DMS153 treated with DMSO at 0.1 percent for 48 hours (cell line): ENCODE results near the gene IL22RA1.

Experiments
- DNase-seq: peaks from one replicate; lab custom pipeline; 2025; ENCODE audit not compliant: unreplicated experiment; lab: John Stamatoyannopoulos, UW

The IL22RA1 gene, protein sequence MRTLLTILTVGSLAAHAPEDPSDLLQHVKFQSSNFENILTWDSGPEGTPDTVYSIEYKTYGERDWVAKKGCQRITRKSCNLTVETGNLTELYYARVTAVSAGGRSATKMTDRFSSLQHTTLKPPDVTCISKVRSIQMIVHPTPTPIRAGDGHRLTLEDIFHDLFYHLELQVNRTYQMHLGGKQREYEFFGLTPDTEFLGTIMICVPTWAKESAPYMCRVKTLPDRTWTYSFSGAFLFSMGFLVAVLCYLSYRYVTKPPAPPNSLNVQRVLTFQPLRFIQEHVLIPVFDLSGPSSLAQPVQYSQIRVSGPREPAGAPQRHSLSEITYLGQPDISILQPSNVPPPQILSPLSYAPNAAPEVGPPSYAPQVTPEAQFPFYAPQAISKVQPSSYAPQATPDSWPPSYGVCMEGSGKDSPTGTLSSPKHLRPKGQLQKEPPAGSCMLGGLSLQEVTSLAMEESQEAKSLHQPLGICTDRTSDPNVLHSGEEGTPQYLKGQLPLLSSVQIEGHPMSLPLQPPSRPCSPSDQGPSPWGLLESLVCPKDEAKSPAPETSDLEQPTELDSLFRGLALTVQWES

DNA sequence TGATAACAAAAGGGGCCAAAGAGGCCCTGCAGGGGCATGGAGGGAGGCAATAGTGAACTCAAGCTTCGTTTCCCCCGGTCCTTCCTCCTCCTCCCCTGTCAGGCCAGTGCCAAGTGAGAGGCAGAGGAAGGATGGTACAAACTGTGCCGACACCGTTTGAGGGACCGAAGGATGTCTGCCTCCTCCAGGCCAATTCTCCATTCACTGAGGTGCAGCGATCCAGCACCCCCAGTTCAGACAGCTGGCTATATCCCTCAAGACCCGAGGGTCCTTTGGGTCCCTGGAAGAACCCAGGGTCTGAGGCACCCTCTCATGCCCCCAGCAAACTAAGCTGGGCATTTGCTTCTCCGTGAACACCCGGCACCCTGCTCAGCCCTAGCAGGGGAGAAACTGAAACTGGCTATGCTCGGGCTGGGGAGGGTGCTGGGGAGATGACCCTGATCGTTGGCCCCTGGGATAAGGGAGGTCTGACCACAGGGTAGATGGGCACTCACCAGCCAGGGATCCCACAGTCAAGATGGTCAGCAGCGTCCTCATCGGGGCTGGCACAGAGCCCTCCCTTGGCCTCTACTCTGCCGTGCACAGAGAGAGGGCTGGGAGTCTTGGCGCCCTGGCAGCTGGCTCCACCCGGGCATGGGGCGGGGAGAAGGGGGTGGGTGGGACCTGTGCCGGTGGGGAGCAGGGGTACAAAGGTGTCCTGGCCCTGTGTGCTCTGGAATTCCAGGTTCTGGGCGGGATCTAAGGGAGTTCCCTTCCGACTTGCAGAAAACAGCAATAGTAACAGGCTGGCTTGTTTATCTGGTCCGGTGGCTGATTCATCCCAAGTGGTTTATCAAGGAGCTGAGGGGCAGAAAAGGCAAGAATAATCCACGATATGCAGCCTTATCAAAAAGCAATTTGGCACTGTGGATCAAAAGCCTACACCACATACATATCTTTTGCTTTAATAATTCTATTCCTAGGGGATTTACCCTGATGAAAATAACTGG lies at the start of gene IL22RA1:
IL22RA1 (minus strand) TSS at position 595 of the 989 bp plus-strand sequence; CDS start at position 537, 58 bp downstream.
- no peak for DNase-seq

DNA sequence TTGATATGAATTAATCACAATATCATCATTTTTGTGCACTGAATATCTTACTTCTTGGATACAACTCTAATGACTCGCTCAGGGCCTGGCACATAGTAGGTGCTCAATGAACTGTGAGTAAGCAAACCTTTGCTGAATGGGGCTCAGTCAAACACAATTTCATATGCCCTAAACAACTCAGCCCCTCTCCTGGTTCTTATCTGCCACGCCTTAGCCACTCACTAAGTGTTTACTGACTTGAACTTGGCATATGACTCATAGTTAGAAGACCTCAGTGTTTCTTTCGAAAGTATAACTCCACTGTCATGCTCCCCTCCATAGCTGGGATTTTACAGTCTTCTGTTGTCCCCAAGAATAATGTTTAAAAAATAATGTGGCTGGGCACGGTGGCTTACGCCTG lies 48.9 kb upstream of the IL22RA1 start:
- no peak for DNase-seq

DNA sequence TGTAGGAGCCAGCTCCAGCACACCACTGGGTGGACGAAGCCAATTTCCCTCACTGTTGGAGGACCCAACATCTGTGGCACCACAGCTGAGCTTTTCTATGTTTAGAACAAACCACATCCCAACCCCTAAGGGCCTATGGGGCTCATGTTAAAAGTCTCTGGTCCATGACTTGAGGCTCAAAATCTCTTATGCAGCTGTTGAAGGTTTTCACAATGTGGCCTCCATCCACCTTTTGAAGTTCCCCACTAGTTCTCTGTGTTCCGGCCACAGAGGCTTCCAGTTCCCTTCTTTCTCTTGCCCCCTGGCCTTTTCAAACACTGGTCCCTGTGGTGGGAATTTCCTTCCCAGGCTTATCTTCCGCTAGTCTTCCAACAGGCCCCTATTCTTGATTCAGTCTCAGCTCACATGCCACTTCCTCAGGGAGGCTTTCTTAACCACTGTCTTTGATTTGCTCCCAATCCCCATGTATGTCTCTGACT lies 48.1 kb upstream of the IL22RA1 start:
- DNase-seq: no peak

DNA sequence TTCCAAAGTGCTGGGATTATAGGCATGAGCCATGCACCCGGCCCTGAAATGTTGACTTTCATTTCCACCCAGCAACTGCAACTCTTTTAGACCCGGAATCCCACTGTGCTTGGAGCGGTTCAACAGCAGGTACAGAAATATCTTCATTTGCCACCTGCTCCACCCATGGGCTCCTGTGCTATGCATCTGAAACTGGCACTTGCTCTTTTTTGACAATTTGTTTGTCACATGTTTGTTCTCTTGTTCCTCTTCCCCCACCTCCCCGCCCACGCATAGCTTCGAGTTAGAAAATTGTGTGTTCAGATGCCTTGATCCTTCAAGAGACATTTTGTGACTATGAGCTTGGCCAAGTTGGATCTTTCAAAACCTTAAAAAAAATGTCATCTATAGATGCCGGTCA lies 46.6 kb upstream of the IL22RA1 start:
- no peak for DNase-seq

DNA sequence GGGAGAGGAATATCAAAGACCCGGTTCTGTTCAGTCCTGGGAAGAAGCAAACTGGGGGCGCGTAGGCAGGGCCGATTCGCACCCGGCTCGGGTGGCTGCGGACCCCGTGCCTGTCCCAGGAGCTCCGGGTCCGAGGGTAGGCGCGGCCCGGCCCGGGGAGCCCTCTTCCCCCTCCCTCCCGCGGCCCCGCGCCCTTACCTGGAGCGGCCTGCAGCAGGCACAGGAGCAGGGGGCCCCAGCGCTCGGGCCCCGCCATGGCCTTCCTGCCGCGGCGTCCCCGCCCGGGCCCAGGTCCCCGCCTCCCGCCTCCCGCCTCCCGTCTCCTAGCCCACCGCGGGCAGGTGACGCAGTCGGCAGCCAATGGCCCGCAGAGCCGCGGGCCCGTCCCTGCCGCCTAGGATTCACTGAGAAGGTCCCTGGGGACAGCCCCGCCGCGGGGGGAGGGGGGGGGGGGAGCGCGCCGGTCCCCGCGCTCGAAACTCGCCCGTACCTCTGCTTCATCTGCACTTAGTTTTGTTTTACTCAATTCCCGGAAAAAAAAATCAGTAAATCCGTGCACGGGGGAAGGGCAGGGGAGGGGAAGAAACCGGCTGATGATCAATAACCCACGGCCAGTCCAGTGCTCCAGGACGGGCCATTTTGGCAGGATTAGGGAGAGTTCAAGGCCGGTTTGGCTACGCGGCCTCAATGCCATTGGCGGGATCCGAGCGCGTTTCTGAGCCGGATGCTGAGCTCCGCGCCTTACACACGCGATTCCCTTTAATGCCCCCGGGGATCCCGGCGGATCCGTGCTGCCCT lies 44.3 kb upstream of the IL22RA1 start, which contains the start of gene IFNLR1:
IFNLR1 (minus strand) TSS at position 297 of the 798 bp plus-strand sequence; CDS start at position 256, 41 bp downstream.
- DNase-seq: peak; percentile 69

DNA sequence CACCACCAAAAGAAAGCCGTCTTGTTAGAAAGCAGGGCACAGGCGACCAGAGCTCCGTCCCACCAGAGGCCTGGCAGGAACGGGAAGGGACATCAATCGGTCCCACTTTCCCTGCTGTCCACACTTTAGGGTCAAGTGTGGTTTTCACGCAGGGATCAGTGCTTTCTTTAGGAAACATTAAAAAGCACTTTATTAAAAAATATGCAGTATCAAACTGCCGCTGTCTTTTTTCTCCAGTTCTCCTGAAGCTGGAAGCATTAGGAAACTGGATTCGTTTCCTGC lies 43.7 kb upstream of the IL22RA1 start:
- DNase-seq: no peak

DNA sequence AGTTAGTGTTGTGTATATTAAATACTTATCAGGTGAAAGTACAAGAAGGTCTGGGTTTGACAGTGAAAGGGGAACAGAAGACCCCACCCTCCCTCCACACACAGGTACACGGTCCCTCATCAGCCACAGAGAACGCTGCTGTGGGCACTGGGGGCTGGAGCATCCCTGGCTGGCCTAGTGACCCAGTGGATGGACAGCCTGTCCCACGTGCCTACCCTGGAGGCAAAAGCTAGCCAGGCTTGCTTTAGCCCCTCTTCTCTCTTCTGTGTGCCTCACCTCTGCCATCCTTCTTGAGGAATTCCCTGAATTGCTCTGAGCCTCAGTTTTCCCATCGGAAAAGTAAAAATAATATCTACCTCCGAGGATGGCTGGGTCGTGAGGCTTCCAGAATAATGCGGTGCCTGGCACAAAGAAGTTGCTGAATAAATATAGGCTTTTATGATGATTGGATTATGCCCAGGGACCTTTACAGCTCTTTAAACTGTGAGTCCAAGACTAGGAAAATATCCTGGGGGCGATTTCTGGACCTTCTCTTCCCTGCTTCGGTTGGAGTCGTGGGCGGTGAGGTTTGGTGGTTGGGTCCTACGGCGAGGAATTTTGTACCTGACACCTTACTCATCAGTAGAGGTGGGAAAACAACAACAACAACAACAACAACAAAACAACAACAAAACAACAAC lies 43.2 kb upstream of the IL22RA1 start:
- DNase-seq: no peak

DNA sequence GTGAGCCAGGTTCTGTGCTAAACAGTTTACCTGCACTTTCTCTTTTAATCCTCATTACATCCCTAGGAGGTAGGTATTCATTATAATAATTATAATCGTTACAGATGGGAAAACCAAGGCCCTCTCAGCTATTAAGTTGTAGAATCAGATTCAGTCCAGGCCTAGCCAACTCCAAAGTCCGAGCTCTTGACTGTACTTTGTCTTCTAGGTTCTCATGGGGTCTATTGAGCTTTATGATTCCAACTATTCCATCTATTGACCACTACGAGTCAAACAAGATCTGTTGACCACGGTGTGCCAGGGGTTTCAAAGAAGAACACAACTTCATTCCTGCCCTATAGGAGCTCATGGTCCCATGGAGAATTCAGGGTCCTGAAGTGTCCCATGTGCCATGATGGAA lies 42.1 kb upstream of the IL22RA1 start:
- DNase-seq: no peak

DNA sequence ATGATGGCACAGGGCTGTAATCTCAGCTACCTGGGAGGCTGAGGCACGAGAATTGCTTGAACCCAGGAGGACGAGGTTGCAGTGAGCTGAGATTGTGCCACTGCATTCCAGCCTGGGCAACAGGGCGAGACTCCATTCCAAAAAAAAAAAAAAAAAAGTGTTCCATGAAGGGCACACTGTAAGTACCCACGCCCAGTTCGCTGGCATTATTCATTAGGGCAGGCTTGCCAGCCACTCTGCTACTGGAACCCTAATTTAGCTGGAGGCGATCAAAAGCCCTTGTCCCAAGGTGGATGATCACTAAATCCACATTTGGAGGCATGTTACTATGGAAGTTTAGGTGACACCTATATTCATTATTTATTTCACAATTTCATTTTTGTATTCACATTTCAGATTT lies 39.1 kb upstream of the IL22RA1 start:
- no peak for DNase-seq

DNA sequence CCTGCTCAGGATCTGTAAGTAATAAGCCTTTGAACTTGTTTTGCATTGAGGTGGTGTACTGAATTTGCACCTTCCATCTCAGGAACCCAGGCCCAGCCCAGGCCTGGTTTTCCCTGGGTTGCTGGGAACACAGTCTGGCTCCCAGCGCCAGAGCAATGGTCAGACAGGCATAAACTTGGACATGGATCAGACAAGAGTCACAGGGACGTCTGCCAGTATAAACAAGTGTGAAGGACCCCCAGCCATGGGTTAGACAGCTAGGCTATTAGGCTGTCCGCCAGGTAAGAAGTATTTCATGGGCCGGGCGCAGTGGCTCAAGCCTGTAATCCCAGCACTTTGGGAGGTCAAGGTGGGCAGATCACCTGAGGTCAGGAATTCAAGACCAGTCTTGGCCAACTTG lies 38.7 kb upstream of the IL22RA1 start:
- no peak for DNase-seq

DNA sequence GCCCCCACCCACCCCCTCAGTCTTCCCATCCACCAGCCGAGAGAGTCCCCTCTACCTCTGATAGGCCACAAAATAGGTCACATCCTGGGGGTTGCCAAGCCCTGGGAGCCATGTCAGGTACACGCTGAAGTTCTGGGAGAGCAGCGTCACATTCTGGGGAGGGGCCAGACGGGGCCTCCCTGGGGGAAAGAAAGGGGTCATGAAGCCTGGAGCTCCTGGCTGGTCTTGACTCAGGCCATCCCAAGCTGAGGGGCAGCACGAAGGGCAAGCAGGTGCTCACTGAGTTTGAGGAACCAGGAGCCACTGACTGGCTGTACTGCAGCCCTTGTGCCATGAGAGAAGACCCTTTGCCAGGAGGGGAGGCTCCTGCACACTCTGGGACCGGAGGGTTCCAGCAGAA lies 37.7 kb upstream of the IL22RA1 start:
- no peak for DNase-seq

DNA sequence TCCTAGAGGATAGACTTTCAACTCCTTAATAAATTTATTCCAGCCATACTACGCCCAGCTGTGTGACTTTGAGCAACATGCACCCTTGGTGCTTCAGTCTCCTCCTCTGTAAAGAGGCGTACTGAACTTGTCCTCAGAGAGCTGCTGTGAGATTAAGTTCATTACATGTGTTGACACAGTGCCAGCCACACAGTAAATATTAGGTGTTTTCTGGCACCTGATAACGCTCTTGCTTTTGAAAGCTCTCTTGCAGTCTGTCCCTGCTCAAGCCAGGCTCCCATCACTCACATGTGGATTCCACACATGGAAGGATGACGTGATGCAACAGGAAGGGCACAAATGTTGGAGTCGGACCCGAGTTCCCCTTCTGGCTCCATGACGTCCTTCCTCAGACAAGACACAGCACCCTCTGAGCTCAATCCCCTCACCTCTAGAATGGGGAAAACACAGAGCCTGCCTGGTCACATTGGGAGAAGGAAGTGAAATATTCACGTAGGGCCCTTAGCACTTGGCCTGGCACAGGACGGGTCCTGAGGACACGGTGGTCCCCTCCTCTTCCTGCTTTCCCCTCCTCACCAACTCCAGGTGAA lies 36.4 kb upstream of the IL22RA1 start:
- no peak for DNase-seq

DNA sequence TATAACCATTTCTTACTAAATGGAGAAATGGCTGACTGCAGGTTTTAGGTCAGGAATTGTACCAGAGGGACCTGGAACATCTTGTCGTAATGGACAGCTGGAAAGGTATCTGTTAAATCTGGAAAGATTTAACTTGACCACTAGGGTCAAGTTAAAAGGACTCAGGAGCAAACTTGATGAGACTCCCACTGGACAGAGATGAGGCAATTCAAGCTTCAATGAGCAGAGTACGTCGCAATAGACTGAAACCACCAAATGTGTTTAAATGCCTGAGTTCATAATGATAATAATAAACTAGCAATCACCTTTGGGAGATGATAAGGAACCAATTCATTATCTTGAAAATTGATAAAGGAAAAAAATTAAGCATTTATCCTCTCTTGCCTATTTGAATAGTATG lies 35.5 kb upstream of the IL22RA1 start:
- no peak for DNase-seq

DNA sequence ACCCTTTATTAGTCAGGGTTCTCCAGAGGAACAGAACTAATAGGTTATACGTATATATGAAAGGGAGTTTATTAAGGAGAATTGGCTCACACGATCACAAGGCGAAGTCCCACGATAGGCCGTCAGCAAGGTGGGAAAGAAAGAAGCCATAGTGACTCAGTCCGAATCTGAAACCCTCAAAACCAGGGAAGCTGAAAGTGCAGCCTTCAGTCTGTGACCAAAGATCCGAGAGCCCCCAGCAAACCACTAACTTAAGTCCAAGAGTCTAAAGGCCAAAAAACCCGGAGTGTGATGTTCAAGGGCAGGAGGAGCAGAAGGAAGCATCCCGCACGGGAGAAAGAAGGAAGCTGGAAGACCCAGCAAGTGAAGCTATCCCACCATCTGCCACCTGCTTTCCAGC lies 34.2 kb upstream of the IL22RA1 start:
- DNase-seq: no peak

DNA sequence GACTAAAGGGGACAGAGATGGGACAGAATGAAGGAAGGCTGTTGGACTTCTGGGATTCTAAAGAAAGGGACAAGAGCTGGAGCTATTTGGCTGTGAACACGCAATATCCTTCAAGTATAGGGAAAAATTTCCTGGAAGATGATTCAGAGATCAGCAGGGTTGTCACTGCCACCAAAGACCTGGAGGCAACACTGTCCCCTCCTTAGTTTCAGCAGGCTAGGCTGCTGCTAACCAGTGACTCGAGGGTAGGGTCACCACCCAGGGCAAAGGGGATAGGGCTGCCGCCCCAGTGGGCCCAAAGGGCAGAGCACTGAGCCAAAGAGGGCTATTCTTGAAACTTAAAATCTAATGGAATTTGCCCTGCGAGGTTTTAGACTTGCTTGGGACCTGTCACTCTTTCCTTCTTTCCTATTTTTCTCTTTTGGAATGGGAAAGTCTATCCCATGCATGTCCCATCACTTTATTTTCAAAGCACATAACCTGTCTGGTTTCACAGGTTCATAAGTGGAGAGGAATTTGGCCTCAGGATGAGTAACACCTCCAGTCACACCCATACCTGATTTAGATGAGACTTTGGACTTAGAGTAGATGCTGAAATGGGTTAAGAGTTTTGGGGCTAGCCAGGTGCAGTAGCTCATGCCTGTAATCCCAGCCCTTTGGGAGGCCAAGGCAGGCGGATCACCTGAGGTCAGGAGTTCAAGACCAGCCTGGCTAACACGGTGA lies 32.3 kb upstream of the IL22RA1 start:
- DNase-seq: no peak

DNA sequence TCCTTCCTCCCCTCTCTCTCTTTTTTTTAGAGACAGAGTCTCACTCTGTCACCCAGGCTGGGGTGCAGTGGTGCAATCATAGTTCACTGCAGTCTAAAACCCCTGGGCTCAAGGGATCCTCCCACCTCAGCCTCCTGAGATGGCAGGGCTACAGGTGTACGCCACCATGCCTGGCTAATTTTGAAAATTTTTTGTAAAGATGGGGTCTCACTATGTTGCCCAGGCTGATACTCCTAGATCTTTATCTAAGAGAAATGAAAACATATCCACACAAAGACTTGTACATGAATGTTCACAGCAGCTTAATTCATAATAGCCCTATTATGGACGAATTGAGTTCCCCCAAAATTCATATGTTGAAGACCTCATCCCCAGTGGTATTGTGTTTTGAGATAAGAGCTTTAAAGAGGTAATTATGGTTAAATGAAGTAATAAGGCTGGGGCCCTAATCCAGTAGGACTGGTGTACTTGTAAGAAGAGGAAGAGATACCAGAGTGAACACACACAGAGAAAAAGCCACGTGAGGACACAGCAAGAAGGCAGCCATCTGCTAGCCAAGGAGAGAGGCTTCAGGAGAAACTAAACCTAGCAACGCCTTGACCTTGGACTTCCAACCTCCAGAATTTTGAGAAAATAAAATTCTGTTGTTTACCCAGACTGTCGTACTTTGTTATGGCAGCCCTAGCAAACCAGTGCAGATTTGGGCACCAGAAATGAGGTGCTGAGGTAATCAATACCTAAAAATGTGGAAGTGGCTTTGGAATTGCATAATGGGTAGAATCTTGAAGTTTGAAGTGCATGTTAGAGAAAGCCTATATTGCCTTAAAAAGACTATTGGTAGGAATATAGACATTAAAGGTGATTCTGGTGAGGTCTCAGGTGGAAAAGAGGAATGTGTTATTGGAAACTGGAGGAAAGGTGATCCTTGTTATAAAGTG lies 31.0 kb upstream of the IL22RA1 start:
- no peak for DNase-seq

DNA sequence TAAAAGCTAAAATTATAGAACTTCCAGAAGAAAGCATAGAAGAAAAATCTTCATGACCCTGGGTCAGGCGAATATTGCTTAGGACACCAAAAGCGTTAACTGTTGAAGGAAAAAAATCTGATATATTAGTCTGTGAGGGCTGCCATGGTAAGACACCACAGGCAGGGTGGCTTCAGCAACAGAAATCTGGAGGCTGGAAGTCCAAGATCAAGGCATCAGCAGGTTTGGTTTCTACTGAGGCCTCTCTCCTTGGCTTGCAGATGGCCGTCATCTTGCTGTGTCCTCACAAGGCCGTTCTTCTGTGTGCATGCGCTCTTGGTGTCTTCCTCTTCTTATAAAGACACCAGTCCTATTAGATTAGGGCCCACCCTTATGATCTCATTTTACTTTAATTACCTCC lies 29.7 kb upstream of the IL22RA1 start:
- no peak for DNase-seq

DNA sequence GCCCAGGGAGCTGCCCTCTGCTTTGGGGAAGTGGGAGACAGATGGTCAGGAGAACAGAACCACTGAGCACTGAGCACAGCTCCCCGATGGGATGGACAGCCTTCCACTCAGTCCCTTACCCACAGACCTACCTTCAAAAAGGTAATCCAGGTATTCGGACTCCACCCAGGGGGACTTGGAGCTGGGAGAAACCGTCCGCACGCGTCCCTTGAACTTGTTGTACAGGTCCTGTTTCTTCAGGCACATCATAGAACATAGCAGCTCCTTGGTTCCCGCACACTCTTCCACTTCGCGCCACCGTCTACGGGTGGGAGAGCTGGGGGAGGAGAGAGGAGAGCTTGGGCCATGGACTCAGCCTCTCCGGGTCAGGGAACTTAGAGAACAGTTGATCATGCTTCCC lies 26.3 kb upstream of the IL22RA1 start:
- no peak for DNase-seq
